HepG2 (cell line): ENCODE data around the gene HELZ2. TPM values are rescaled to one million over a fixed set of nuclear protein-coding genes. Genes with fewer than 3 reads are reported as not detected.

ENCODE experiments used
- CHD4 ChIP-seq: fragments of 200-600 bp; sonication (generic); IDR thresholded peaks from 2 replicates; pipeline ENCODE4 v1.7.0; 2017; ENCODE audit warnings: mild to moderate bottlenecking, low read length, borderline replicate concordance
- ETV5 ChIP-seq: IDR thresholded peaks from 2 replicates; pipeline ENCODE4 v1.6.1; 2018; ENCODE audit warnings: missing biosample characterization, missing genetic modification reagents, inconsistent platforms, borderline replicate concordance
- GRHL1 ChIP-seq: sonication (generic); formaldehyde crosslinking; conservative IDR thresholded peaks from 2 replicates; pipeline ENCODE4 v1.8.0; 2022; ENCODE audit warnings: missing genetic modification reagents
- HNRNPH1 ChIP-seq: fragments of 200-400 bp; formaldehyde crosslinking; optimal IDR thresholded peaks from 2 replicates; pipeline ENCODE3; 2017; ENCODE audit warnings: mild to moderate bottlenecking, low read depth, low read length
- IRF1 ChIP-seq: sonication (generic); formaldehyde crosslinking; IDR thresholded peaks from 2 replicates; pipeline ENCODE4 v1.4.0; 2020; ENCODE audit warnings: low read depth, mild to moderate bottlenecking, missing genetic modification reagents
- KLF12 ChIP-seq: sonication (generic); formaldehyde crosslinking; IDR thresholded peaks from 2 replicates; pipeline ENCODE4 v1.4.0; 2020; ENCODE audit warnings: missing genetic modification reagents, borderline replicate concordance
- MIER2 ChIP-seq: IDR thresholded peaks from 2 replicates; pipeline ENCODE4 v1.6.1; 2016; ENCODE audit warnings: missing biosample characterization, missing genetic modification reagents
- NFAT5 ChIP-seq: sonication (generic); formaldehyde crosslinking; IDR thresholded peaks from 2 replicates; pipeline ENCODE4 v1.4.0; 2020; ENCODE audit warnings: missing genetic modification reagents
- NFYC ChIP-seq: IDR thresholded peaks from 2 replicates; pipeline ENCODE4 v1.6.1; 2016; ENCODE audit warnings: missing genetic modification reagents, missing compliant biosample characterization
- NPAS2 ChIP-seq: sonication (generic); formaldehyde crosslinking; IDR thresholded peaks from 2 replicates; pipeline ENCODE4 v1.8.0; 2022; ENCODE audit warnings: mild to moderate bottlenecking, missing genetic modification reagents, borderline replicate concordance
- RAD51 ChIP-seq: fragments of 450-650 bp; IDR thresholded peaks from 2 replicates; pipeline ENCODE4 v1.6.1; 2016; ENCODE audit warnings: borderline replicate concordance
- RELA ChIP-seq: sonication (generic); formaldehyde crosslinking; IDR thresholded peaks from 2 replicates; pipeline ENCODE4 v1.4.0; 2020; ENCODE audit warnings: missing genetic modification reagents
- RNF219 ChIP-seq: sonication (generic); formaldehyde crosslinking; IDR thresholded peaks from 2 replicates; pipeline ENCODE4 v1.5.0; 2020; ENCODE audit warnings: mild to moderate bottlenecking, missing genetic modification reagents
- SNAPC2 ChIP-seq: sonication (generic); formaldehyde crosslinking; IDR thresholded peaks from 2 replicates; pipeline ENCODE4 v1.8.1; 2022; ENCODE audit warnings: mild to moderate bottlenecking, missing genetic modification reagents
- SUZ12 ChIP-seq: fragments of 150-350 bp; IDR thresholded peaks from 2 replicates; pipeline ENCODE4 v1.6.1; 2014; ENCODE audit warnings: low read depth, low read length
- polyA plus RNA-seq, 8 experiments: library from polyadenylated mRNA; depleted of rRNA in 3 of 8; stranded (reverse) in 7 of 8; unstranded in 1 of 8; fragments of >200 nt; fragmentation: Illumina TruSeq in 4 of 8; extraction: Trizol in 4 of 8; gene quantifications; 2 replicates each; pipeline versions ENCODE4 v1.2.1 to v1.2.3, GENCODE V29; 2011 to 2016; ENCODE audit warnings: low read depth in 4 of 8, missing spikeins in 1 of 8, mixed read lengths in 1 of 8; ENCODE audit not compliant: insufficient read depth in 1 of 8
- total RNA-seq, 5 experiments: library from RNA; depleted of rRNA; stranded (reverse); fragments of >200 nt; fragmentation: Illumina TruSeq; extraction: Trizol; gene quantifications; 2 replicates each; pipeline ENCODE4 v1.2.3, GENCODE V29; 2016; ENCODE audit warnings: low read depth in 1 of 5

Gene HELZ2
- total and polyA plus RNA-seq, 2 of the 13 experiments (the other 11 are each of a cell fraction or from before 2014, with no cell fraction given) = 9.6 to 10.1 TPM

GRCh38 chr20:63534831-63535651, 39.0 kb downstream of the HELZ2 start (continued):
- TF ChIP-seq RELA (CRISPR knock-in tag) (no peak), NFYC (no peak), IRF1 (no peak), NPAS2 (no peak), SUZ12 (0 out of 2 replicates have a peak, but pooled peaks have one; percentile 7), RNF219 (CRISPR knock-in tag) (no peak), ETV5 (CRISPR knock-in tag) (peak; percentile 6; the same call in 1 of the 2 replicates), GRHL1 (no peak), KLF12 (CRISPR knock-in tag) (no peak), CHD4 (no peak), RAD51 (no peak), MIER2 (CRISPR knock-in tag) (peak; percentile 13; the same call in 1 of the 2 replicates), SNAPC2 (CRISPR knock-in tag) (no peak), NFAT5 (CRISPR knock-in tag) (no peak; the same call in 1 of the 2 replicates), HNRNPH1 (no peak)
